Activated gamma-delta T cell (primary cell): ENCODE results near the gene RAPGEF5.

Experiments used
- DNase-seq: peaks from one replicate; lab custom pipeline; 2025; lab: John Stamatoyannopoulos, UW

RAPGEF5 gene

GRCh38 chr7:22189741-22190140, 167.2 kb downstream of the RAPGEF5 start:
- DNase-seq, result no peak

- DNase-seq, result no peak
Measured at GRCh38 chr7:22189230-22189629, 167.7 kb downstream of the RAPGEF5 start.

- DNase-seq, result no peak
Measured at GRCh38 chr7:22187691-22188348, 169.1 kb downstream of the RAPGEF5 start.

GRCh38 chr7:22185559-22185958, 171.4 kb downstream of the RAPGEF5 start:
- DNase-seq, result no peak

- no peak for DNase-seq
Measured at GRCh38 chr7:22184549-22185199, 172.3 kb downstream of the RAPGEF5 start.

GRCh38 chr7:22183522-22184280, 173.3 kb downstream of the RAPGEF5 start:
- no peak for DNase-seq

GRCh38 chr7:22182149-22182548, 174.8 kb downstream of the RAPGEF5 start:
- no peak for DNase-seq

GRCh38 chr7:22181663-22182062, 175.3 kb downstream of the RAPGEF5 start:
- DNase-seq, result no peak

- DNase-seq, result no peak
Measured at GRCh38 chr7:22179442-22179879, 177.5 kb downstream of the RAPGEF5 start.

GRCh38 chr7:22178735-22179134, 178.2 kb downstream of the RAPGEF5 start:
- DNase-seq, result no peak

GRCh38 chr7:22176791-22177412, 180.1 kb downstream of the RAPGEF5 start:
- no peak for DNase-seq

- no peak for DNase-seq
Measured at GRCh38 chr7:22174574-22174953, 182.4 kb downstream of the RAPGEF5 start.

GRCh38 chr7:22173685-22174573, 183.0 kb downstream of the RAPGEF5 start:
- DNase-seq, result no peak

GRCh38 chr7:22168129-22168634, 188.8 kb downstream of the RAPGEF5 start:
- DNase-seq, result no peak

- no peak for DNase-seq
Measured at GRCh38 chr7:22167482-22167881, 189.5 kb downstream of the RAPGEF5 start.

GRCh38 chr7:22166928-22167327, 190.0 kb downstream of the RAPGEF5 start:
- DNase-seq, result no peak

GRCh38 chr7:22159341-22159740, 197.6 kb downstream of the RAPGEF5 start:
- no peak for DNase-seq

GRCh38 chr7:22157552-22157951, 199.4 kb downstream of the RAPGEF5 start:
- no peak for DNase-seq

GRCh38 chr7:22156205-22156604, 200.7 kb downstream of the RAPGEF5 start:
- DNase-seq, result no peak

GRCh38 chr7:22154143-22154529, 202.8 kb downstream of the RAPGEF5 start:
- DNase-seq, result no peak

- no peak for DNase-seq
Measured at GRCh38 chr7:22153432-22154142, 203.4 kb downstream of the RAPGEF5 start.
